Activated naive CD8-positive, alpha-beta T cell treated with anti-CD3 and anti-CD28 coated beads for 36 hours (primary cell): ENCODE measurements around the gene WDSUB1. TPM values are rescaled to one million over a fixed set of nuclear protein-coding genes. Genes with fewer than 3 reads are reported as not detected.

Source experiments
- DNase-seq: peaks from one replicate; pipeline ENCODE4 v3.0.0; 2021
- H3K27ac Mint-ChIP-seq: one replicate; pipeline ENCODE4 v1.8.0; 2022; ENCODE audit warnings: mild to moderate bottlenecking, moderate library complexity, mixed read lengths
- H3K27me3 Mint-ChIP-seq: one replicate; pipeline ENCODE4 v1.8.0; 2022; ENCODE audit warnings: mild to moderate bottlenecking, mixed read lengths
- H3K36me3 Mint-ChIP-seq: one replicate; pipeline ENCODE4 v1.8.0; 2021; ENCODE audit warnings: mild to moderate bottlenecking, mixed read lengths
- H3K4me1 Mint-ChIP-seq: one replicate; pipeline ENCODE4 v1.8.0; 2021; ENCODE audit warnings: mixed read lengths
- H3K4me3 Mint-ChIP-seq: one replicate; pipeline ENCODE4 v1.8.0; 2022; ENCODE audit warnings: mild to moderate bottlenecking, moderate library complexity, mixed read lengths
- H3K9me3 Mint-ChIP-seq: one replicate; pipeline ENCODE4 v1.8.0; 2022; ENCODE audit warnings: mixed read lengths
- total RNA-seq, 2 experiments: library from RNA; stranded (reverse); gene quantifications; one replicate each; pipeline ENCODE4 v1.2.3, GENCODE V29; 2021

Gene WDSUB1
- total RNA-seq: 1 to 10 TPM; 5.7 to 6.8 TPM

- Mint-ChIP-seq H3K9me3 (no peaks in the 10 kb centered on the region), H3K4me3 (peak within 1 kb of the TSS; percentile 83), H3K27me3 (no peaks in the 10 kb centered on the region), H3K36me3 (peaks cover 5% of the 10 kb centered on the region), H3K4me1 (peaks cover 29% of the 10 kb centered on the region), H3K27ac (peak within 1 kb of the TSS; percentile 86)
- DNase-seq: peak; percentile 25
Measured at GRCh38 chr2:159285929-159286708, at the start of gene WDSUB1. Gene WDSUB1, minus strand, starts transcription at chr2:159286703. Its CDS starts 3,634 bp downstream, at chr2:159283069.

GRCh38 chr2:159326569-159327255 is 40.2 kb upstream of the WDSUB1 start:
- no peak overlapping the region for H3K27ac Mint-ChIP-seq
- H3K4me3 Mint-ChIP-seq: no peak overlapping the region
- DNase-seq: no peak
- no peaks in the 10 kb centered on the region for H3K27me3 Mint-ChIP-seq
- H3K36me3 Mint-ChIP-seq: peaks cover 7% of the 10 kb centered on the region
- no peaks in the 10 kb centered on the region for H3K4me1 Mint-ChIP-seq
- H3K9me3 Mint-ChIP-seq: no peaks in the 10 kb centered on the region

- DNase-seq: no peak
- Mint-ChIP-seq H3K36me3 (no peaks in the 10 kb centered on the region), H3K9me3 (no peaks in the 10 kb centered on the region), H3K27me3 (no peaks in the 10 kb centered on the region), H3K4me3 (no peak overlapping the region), H3K4me1 (no peaks in the 10 kb centered on the region), H3K27ac (no peak overlapping the region)
Measured at GRCh38 chr2:159322419-159322818, 35.9 kb upstream of the WDSUB1 start.

GRCh38 chr2:159317392-159318088 is 31.0 kb upstream of the WDSUB1 start:
- Mint-ChIP-seq H3K4me3 (no peak overlapping the region), H3K4me1 (no peaks in the 10 kb centered on the region), H3K27me3 (no peaks in the 10 kb centered on the region), H3K36me3 (peaks cover 7% of the 10 kb centered on the region), H3K9me3 (peaks cover 2% of the 10 kb centered on the region), H3K27ac (no peak overlapping the region)
- no peak for DNase-seq

- Mint-ChIP-seq H3K27me3 (peaks cover 9% of the 10 kb centered on the region), H3K9me3 (peaks cover 6% of the 10 kb centered on the region), H3K4me3 (no peak overlapping the region), H3K36me3 (peaks cover 3% of the 10 kb centered on the region), H3K27ac (no peak overlapping the region), H3K4me1 (no peaks in the 10 kb centered on the region)
- no peak for DNase-seq
Measured at GRCh38 chr2:159307942-159308341, 21.4 kb upstream of the WDSUB1 start.

- Mint-ChIP-seq H3K4me3 (no peak overlapping the region), H3K4me1 (no peaks in the 10 kb centered on the region), H3K9me3 (peaks cover 6% of the 10 kb centered on the region), H3K27ac (no peak overlapping the region), H3K27me3 (peaks cover 6% of the 10 kb centered on the region), H3K36me3 (peaks cover 3% of the 10 kb centered on the region)
- no peak for DNase-seq
Measured at GRCh38 chr2:159300586-159300985, 14.1 kb upstream of the WDSUB1 start.

- DNase-seq: no peak
- Mint-ChIP-seq H3K36me3 (peaks cover 2% of the 10 kb centered on the region), H3K4me1 (no peaks in the 10 kb centered on the region), H3K27ac (no peak overlapping the region), H3K9me3 (peaks cover under 1% of the 10 kb centered on the region), H3K27me3 (no peaks in the 10 kb centered on the region), H3K4me3 (no peak overlapping the region)
Measured at GRCh38 chr2:159298967-159299366, 12.5 kb upstream of the WDSUB1 start.

GRCh38 chr2:159297042-159297707 is 10.7 kb upstream of the WDSUB1 start:
- H3K27me3 Mint-ChIP-seq: no peaks in the 10 kb centered on the region
- H3K9me3 Mint-ChIP-seq: no peaks in the 10 kb centered on the region
- DNase-seq: no peak
- H3K27ac Mint-ChIP-seq: no peak overlapping the region
- no peak overlapping the region for H3K4me3 Mint-ChIP-seq
- no peaks in the 10 kb centered on the region for H3K36me3 Mint-ChIP-seq
- H3K4me1 Mint-ChIP-seq: no peaks in the 10 kb centered on the region

- DNase-seq: no peak
- H3K27ac Mint-ChIP-seq: no peak overlapping the region
- no peak overlapping the region for H3K4me3 Mint-ChIP-seq
- no peaks in the 10 kb centered on the region for H3K27me3 Mint-ChIP-seq
- peaks cover 2% of the 10 kb centered on the region for H3K36me3 Mint-ChIP-seq
- peaks cover 13% of the 10 kb centered on the region for H3K4me1 Mint-ChIP-seq
- H3K9me3 Mint-ChIP-seq: no peaks in the 10 kb centered on the region
Measured at GRCh38 chr2:159292157-159292556, 5.7 kb upstream of the WDSUB1 start.

- no peaks in the 10 kb centered on the region for H3K27me3 Mint-ChIP-seq
- H3K4me3 Mint-ChIP-seq: peak overlapping the region; percentile 32
Measured at GRCh38 chr2:159290289-159290907, 3.9 kb upstream of the WDSUB1 start.

GRCh38 chr2:159287733-159288132 is 1.2 kb upstream of the WDSUB1 start:
- no peak for DNase-seq
- no peak overlapping the region for H3K27ac Mint-ChIP-seq

More at GRCh38 chr2:159290289-159290907, 3.9 kb upstream of the WDSUB1 start:
- Mint-ChIP-seq H3K4me1 (peaks cover 20% of the 10 kb centered on the region), H3K36me3 (peaks cover 2% of the 10 kb centered on the region), H3K27ac (peak overlapping the region; percentile 88), H3K9me3 (no peaks in the 10 kb centered on the region)
- peak; percentile 41 for DNase-seq

GRCh38 chr2:159286709-159287441 is 372 bp upstream of the WDSUB1 start:
- peaks cover 29% of the 10 kb centered on the region for H3K4me1 Mint-ChIP-seq
- peak overlapping the region; percentile 86 for H3K27ac Mint-ChIP-seq
- peaks cover 5% of the 10 kb centered on the region for H3K36me3 Mint-ChIP-seq
- no peaks in the 10 kb centered on the region for H3K27me3 Mint-ChIP-seq
- peak; percentile 97 for DNase-seq
- peak overlapping the region; percentile 83 for H3K4me3 Mint-ChIP-seq
- no peaks in the 10 kb centered on the region for H3K9me3 Mint-ChIP-seq

More at GRCh38 chr2:159287733-159288132, 1.2 kb upstream of the WDSUB1 start:
- H3K4me3 Mint-ChIP-seq: no peak overlapping the region
- no peaks in the 10 kb centered on the region for H3K9me3 Mint-ChIP-seq
- H3K27me3 Mint-ChIP-seq: no peaks in the 10 kb centered on the region
- peaks cover 29% of the 10 kb centered on the region for H3K4me1 Mint-ChIP-seq
- H3K36me3 Mint-ChIP-seq: peaks cover 3% of the 10 kb centered on the region

GRCh38 chr2:159285433-159285832 is 1.1 kb downstream of the WDSUB1 start:
- no peak for DNase-seq
- H3K36me3 Mint-ChIP-seq: peaks cover 5% of the 10 kb centered on the region
- peaks cover 24% of the 10 kb centered on the region for H3K4me1 Mint-ChIP-seq
- no peaks in the 10 kb centered on the region for H3K9me3 Mint-ChIP-seq
- no peaks in the 10 kb centered on the region for H3K27me3 Mint-ChIP-seq
- peak overlapping the region; percentile 82 for H3K4me3 Mint-ChIP-seq
- H3K27ac Mint-ChIP-seq: no peak overlapping the region

GRCh38 chr2:159283529-159283928 is 3.0 kb downstream of the WDSUB1 start:
- Mint-ChIP-seq H3K9me3 (no peaks in the 10 kb centered on the region), H3K4me1 (peaks cover 20% of the 10 kb centered on the region), H3K27ac (no peak overlapping the region), H3K4me3 (no peak overlapping the region), H3K27me3 (no peaks in the 10 kb centered on the region), H3K36me3 (peaks cover 5% of the 10 kb centered on the region)
- DNase-seq: no peak
